ENCODE results near the gene CASZ1. TPM values are rescaled to one million over a fixed set of nuclear protein-coding genes. Genes with fewer than 3 reads are reported as not detected.

The CASZ1 gene
- total and polyA plus RNA-seq, 2 donors (not counting 1 experiment from before 2014, with no cell fraction given): 0.34 to 0.50 TPM

GRCh38 chr1:10741696-10742095, 54.8 kb downstream of the CASZ1 start:
- Histone ChIP-seq H3K4me2 (ENCODE audit: extremely low read depth, insufficient read depth, low read length) (no peak overlapping the region), H3K9me3 (ENCODE audit: control insufficient read depth, insufficient read depth, low read depth, low read length) (no peaks in the 10 kb centered on the region), H3K4me1 (ENCODE audit: control insufficient read depth, extremely low read depth, insufficient read depth, low read length) (no peaks in the 10 kb centered on the region), H3K27me3 (ENCODE audit: control insufficient read depth, insufficient read depth, low read length) (peaks cover 3% of the 10 kb centered on the region), H2AFZ (ENCODE audit: low read length) (no peak overlapping the region), H3K9ac (ENCODE audit: insufficient read depth, low read length) (no peak overlapping the region), H3K36me3 (ENCODE audit: control insufficient read depth, insufficient read depth, low read length) (no peaks in the 10 kb centered on the region), H4K20me1 (ENCODE audit: control insufficient read depth, extremely low read depth, insufficient read depth, low read length) (no peaks in the 10 kb centered on the region), H3K79me2 (ENCODE audit: control insufficient read depth, insufficient read depth, low read length) (no peaks in the 10 kb centered on the region), H3K27ac (ENCODE audit: insufficient read depth, low read length) (no peak overlapping the region), H3K4me3 (replicated peaks in 1 of 4; ENCODE audit: control extremely low read depth in 1 of 4, insufficient read depth in 1 of 4, low read depth in 3 of 4, low read length in 4 of 4) (no peak overlapping the region)
- no peak for DNase-seq (ENCODE audit: low read depth in 2 of 2)
- TF ChIP-seq EZH2 (IDR thresholded peaks at IDR 0.05; ENCODE audit: low read length, missing control alignments) (no peak), CTCF (conservative IDR thresholded peaks at IDR 0.05 in 1 of 2, IDR thresholded peaks at IDR 0.05 in 1 of 2; ENCODE audit: low read depth in 1 of 2, low read length in 2 of 2) (no peak)

- no peak overlapping the region for H3K9ac ChIP-seq (ENCODE audit: insufficient read depth, low read length)
- H3K79me2 ChIP-seq (ENCODE audit: control insufficient read depth, insufficient read depth, low read length): no peaks in the 10 kb centered on the region
- H3K27me3 ChIP-seq (ENCODE audit: control insufficient read depth, insufficient read depth, low read length): no peaks in the 10 kb centered on the region
- H3K36me3 ChIP-seq (ENCODE audit: control insufficient read depth, insufficient read depth, low read length): no peaks in the 10 kb centered on the region
- H4K20me1 ChIP-seq (ENCODE audit: control insufficient read depth, extremely low read depth, insufficient read depth, low read length): no peaks in the 10 kb centered on the region
- no peaks in the 10 kb centered on the region for H3K9me3 ChIP-seq (ENCODE audit: control insufficient read depth, insufficient read depth, low read depth, low read length)
- no peaks in the 10 kb centered on the region for H3K4me1 ChIP-seq (ENCODE audit: control insufficient read depth, extremely low read depth, insufficient read depth, low read length)
- no peak overlapping the region for H3K27ac ChIP-seq (ENCODE audit: insufficient read depth, low read length)
- H2AFZ ChIP-seq (ENCODE audit: low read length): no peak overlapping the region
- H3K4me2 ChIP-seq (ENCODE audit: extremely low read depth, insufficient read depth, low read length): no peak overlapping the region
- no peak overlapping the region for H3K4me3 ChIP-seq (replicated peaks in 1 of 4; ENCODE audit: control extremely low read depth in 1 of 4, insufficient read depth in 1 of 4, low read depth in 3 of 4, low read length in 4 of 4)
- no peak for DNase-seq (ENCODE audit: low read depth in 2 of 2)
- TF ChIP-seq CTCF (conservative IDR thresholded peaks at IDR 0.05 in 1 of 2, IDR thresholded peaks at IDR 0.05 in 1 of 2; ENCODE audit: low read depth in 1 of 2, low read length in 2 of 2) (no peak), EZH2 (IDR thresholded peaks at IDR 0.05; ENCODE audit: low read length, missing control alignments) (no peak)
Measured at GRCh38 chr1:10740123-10740522, 56.3 kb downstream of the CASZ1 start.

- no peaks in the 10 kb centered on the region for H4K20me1 ChIP-seq (ENCODE audit: control insufficient read depth, extremely low read depth, insufficient read depth, low read length)
- no peak for DNase-seq (ENCODE audit: low read depth in 2 of 2)
- H3K27me3 ChIP-seq (ENCODE audit: control insufficient read depth, insufficient read depth, low read length): no peaks in the 10 kb centered on the region
- no peaks in the 10 kb centered on the region for H3K4me1 ChIP-seq (ENCODE audit: control insufficient read depth, extremely low read depth, insufficient read depth, low read length)
- no peak overlapping the region for H3K9ac ChIP-seq (ENCODE audit: insufficient read depth, low read length)
- H3K9me3 ChIP-seq (ENCODE audit: control insufficient read depth, insufficient read depth, low read depth, low read length): no peaks in the 10 kb centered on the region
- TF ChIP-seq EZH2 (IDR thresholded peaks at IDR 0.05; ENCODE audit: low read length, missing control alignments) (no peak), CTCF (conservative IDR thresholded peaks at IDR 0.05 in 1 of 2, IDR thresholded peaks at IDR 0.05 in 1 of 2; ENCODE audit: low read depth in 1 of 2, low read length in 2 of 2) (no peak)
- H2AFZ ChIP-seq (ENCODE audit: low read length): no peak overlapping the region
- H3K4me2 ChIP-seq (ENCODE audit: extremely low read depth, insufficient read depth, low read length): no peak overlapping the region
- H3K36me3 ChIP-seq (ENCODE audit: control insufficient read depth, insufficient read depth, low read length): no peaks in the 10 kb centered on the region
- H3K4me3 ChIP-seq (replicated peaks in 1 of 4; ENCODE audit: control extremely low read depth in 1 of 4, insufficient read depth in 1 of 4, low read depth in 3 of 4, low read length in 4 of 4): no peak overlapping the region
- H3K79me2 ChIP-seq (ENCODE audit: control insufficient read depth, insufficient read depth, low read length): no peaks in the 10 kb centered on the region
- H3K27ac ChIP-seq (ENCODE audit: insufficient read depth, low read length): no peak overlapping the region
Measured at GRCh38 chr1:10739589-10739988, 56.9 kb downstream of the CASZ1 start.
